Measurements from ENCODE around the gene ZNF836. TPM values are rescaled to one million over a fixed set of nuclear protein-coding genes. Genes with fewer than 3 reads are reported as not detected.

The ZNF836 gene
- total RNA-seq, 2 donors from 2014 or later, result 2.0 to 12.2 TPM

DNA sequence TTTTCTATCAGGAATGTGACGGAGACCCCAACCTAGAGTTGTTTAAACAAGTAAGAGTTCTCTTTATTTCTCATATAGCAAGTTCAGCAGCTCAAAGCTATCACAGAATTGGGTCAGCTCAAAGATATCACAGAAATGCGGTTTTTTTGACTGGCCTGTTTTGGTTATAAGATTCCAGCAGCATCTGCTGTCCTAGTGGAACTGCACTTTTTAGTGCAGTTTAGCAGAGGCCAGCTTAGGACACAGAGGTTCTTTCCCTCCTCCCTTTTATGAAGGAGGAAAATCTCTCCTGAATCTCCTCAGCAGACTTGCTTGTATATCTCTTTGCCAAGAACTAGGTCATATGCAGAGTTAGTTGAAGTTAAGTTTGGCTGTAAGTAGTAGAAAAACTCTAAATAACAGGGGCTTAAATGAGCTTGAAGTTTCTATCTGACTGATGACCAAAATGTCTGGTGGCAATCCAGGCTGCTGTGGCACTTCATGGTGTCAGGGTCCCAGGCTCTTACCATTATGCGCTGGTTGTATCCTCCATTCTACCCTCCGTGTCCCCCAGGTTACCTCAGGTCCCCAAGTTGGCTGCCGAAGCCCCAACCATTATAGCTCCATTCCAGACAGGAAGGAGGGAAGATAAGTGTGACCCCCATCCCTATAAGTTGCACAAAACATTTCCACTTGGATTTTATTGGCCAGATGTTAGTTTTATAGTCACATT lies 25.0 kb upstream of the ZNF836 start:
- Histone ChIP-seq H3K4me3 (no peak overlapping the region), H3K4me1 (peaks cover 41% of the 10 kb centered on the region), H3K9me3 (no peaks in the 10 kb centered on the region), H3K27me3 (no peaks in the 10 kb centered on the region), H3K27ac (no peak overlapping the region), H3K36me3 (replicated peaks in 1 of 2; ENCODE audit: insufficient read depth in 1 of 2, low read depth in 2 of 2) (no peaks in the 10 kb centered on the region)
- no peak for DNase-seq
- TF ChIP-seq CTCF (IDR thresholded peaks at IDR 0.05) (no peak), POLR2A (IDR thresholded peaks at IDR 0.05) (no peak)
- no peak for ATAC-seq
- WGBS, 2 donors, result 85 to 93% methylated on average over 5 of the region's 5 CpGs
- intact Hi-C loops (cut with DNase I), result no loop called here

DNA sequence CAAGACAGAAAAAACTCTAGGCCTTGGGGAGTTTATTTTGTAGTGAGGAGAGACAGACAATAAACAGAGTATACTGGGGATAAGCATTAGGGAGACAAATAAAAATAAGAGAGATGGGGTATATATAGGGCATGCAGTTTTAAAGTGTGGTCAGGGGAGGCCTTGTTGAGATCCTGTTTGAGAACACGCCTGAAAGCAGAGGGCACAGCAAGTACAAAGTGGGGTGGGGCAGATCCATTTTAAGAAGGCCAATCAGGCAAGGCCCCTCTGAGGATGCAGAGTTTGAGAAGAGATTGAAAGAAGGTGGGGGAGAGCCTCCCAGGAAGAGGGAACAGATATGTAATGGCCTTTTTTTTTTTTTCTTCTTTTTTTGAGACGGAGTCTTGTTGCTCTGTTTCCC lies 20.5 kb upstream of the ZNF836 start:
- Histone ChIP-seq H3K36me3 (replicated peaks in 1 of 2; ENCODE audit: insufficient read depth in 1 of 2, low read depth in 2 of 2) (no peaks in the 10 kb centered on the region), H3K27me3 (no peaks in the 10 kb centered on the region), H3K4me1 (peaks cover 55% of the 10 kb centered on the region), H3K4me3 (no peak overlapping the region), H3K9me3 (no peaks in the 10 kb centered on the region), H3K27ac (peak overlapping the region in 2 of 4 donors; percentile 93 to 96)
- 57 to 76% methylated on average over 2 of the region's 2 CpGs for WGBS, 2 donors
- DNase-seq (no peak), ATAC-seq (no peak)
- intact Hi-C loops (cut with DNase I), result no loop called here
- no peak for TF ChIP-seq CTCF (IDR thresholded peaks at IDR 0.05)

DNA sequence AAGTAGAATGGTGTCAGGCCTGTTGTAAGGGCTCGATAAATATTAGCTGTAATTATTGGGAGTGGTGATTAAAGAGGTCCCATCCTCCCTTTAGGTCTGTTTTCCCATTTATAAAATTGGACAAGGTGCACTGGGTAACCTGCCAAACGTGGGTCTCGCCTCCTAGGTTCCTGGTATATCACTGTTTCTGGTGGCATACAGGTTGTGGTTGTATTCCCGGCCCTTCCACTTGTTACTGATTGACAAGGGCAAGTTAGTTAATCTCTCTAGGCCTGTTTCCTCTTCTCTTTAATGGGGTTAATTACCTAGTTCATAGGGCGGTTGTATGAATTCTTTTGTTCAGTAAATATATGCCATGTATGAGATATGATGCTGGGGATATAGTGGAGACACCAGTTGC lies 20.0 kb upstream of the ZNF836 start:
- Histone ChIP-seq H3K4me1 (peaks cover 55% of the 10 kb centered on the region), H3K36me3 (replicated peaks in 1 of 2; ENCODE audit: insufficient read depth in 1 of 2, low read depth in 2 of 2) (no peaks in the 10 kb centered on the region), H3K4me3 (peak overlapping the region in 1 of 2 donors; percentile 91), H3K9me3 (no peaks in the 10 kb centered on the region), H3K27me3 (no peaks in the 10 kb centered on the region), H3K27ac (peak overlapping the region in 3 of 4 donors; percentile 93 to 97 (median 96))
- DNase-seq, result peak in 2 of 4 donors; percentile 18 to 19
- ATAC-seq, result no peak
- intact Hi-C loops (cut with DNase I), result no loop called here
- TF ChIP-seq POLR2A (IDR thresholded peaks at IDR 0.05), result no peak
- TF ChIP-seq CTCF (IDR thresholded peaks at IDR 0.05), result no peak
- 38 to 40% methylated on average over 5 of the region's 5 CpGs for WGBS, 2 donors

GRCh38 chr19:52190487-52191293 lies 19.3 kb upstream of the ZNF836 start:
- Histone ChIP-seq H3K9me3 (no peaks in the 10 kb centered on the region), H3K4me1 (peaks cover 55% of the 10 kb centered on the region), H3K27me3 (no peaks in the 10 kb centered on the region), H3K36me3 (replicated peaks in 1 of 2; ENCODE audit: insufficient read depth in 1 of 2, low read depth in 2 of 2) (no peaks in the 10 kb centered on the region), H3K27ac (peak overlapping the region; percentile 93 to 98 (median 96)), H3K4me3 (peak overlapping the region; percentile 60 to 91)
- WGBS, 2 donors, result 2 to 3% methylated on average over 25 to 40 of the region's 40 CpGs
- intact Hi-C loops (cut with DNase I), result no loop called here
- ATAC-seq (peak; percentile 0), DNase-seq (peak in 3 of 4 donors; percentile 20 to 36 (median 28))
- TF ChIP-seq CTCF (IDR thresholded peaks at IDR 0.05), result no peak
- TF ChIP-seq POLR2A (IDR thresholded peaks at IDR 0.05), result no peak
